SK-N-SH (cell line): ENCODE results near the gene HNF1A.

Experiments used
- RCOR1 ChIP-seq: fragments of 150-350 bp; IDR thresholded peaks from 2 replicates; pipeline ENCODE4 v1.6.1; 2017; ENCODE audit warnings: antibody characterized with exemption, low read length
- YY1 ChIP-seq: IDR thresholded peaks from 2 replicates; pipeline ENCODE4 v1.4.0; 2012; ENCODE audit warnings: low read depth, mild to moderate bottlenecking
- TF ChIP-seq, protein P1 (sequence below): IDR thresholded peaks from 2 replicates; pipeline ENCODE4; 2012
- TF ChIP-seq, protein P2 (sequence below): fragments of 200-600 bp; sonication (generic); IDR thresholded peaks from 2 replicates; pipeline ENCODE4 v1.6.1; 2017; ENCODE audit warnings: antibody characterized with exemption, mild to moderate bottlenecking, moderate library complexity
- TF ChIP-seq, protein P3 (sequence below): IDR thresholded peaks from 2 replicates; pipeline ENCODE4 v1.4.0; 2012; ENCODE audit warnings: low read depth, borderline replicate concordance

DNA sequence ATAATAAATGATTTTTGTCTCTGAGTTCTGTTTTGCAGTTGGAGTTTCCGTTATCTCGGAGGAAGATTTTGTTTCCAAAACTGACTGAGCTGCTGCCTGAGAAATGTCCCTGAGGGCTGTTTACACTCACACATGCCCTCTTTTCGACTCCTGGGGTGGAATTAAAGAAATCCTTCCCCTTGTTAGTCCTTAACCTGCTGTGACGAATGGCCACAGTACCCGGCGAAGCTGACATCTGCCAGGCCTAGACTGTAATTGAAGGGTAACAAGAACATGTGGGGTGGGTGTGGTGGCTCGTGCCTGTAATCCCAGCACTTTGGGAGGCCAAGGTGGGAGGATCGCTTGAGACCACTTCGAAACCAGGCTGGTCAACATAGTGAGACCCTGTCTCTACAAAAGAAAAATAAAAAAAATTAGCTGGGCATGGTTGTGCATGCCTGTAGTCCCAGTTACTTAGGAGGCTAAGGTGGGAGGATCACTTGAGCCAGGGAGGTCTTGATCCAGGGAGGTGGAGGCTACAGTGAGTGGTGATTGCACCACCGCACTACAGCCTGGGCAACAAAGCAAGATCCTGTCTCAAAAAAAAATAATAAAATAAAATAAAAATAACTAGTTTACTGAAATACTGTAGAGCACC lies 52.4 kb downstream of the HNF1A start:
- TF ChIP-seq RCOR1 = no peak
- TF ChIP-seq, protein P1, sequence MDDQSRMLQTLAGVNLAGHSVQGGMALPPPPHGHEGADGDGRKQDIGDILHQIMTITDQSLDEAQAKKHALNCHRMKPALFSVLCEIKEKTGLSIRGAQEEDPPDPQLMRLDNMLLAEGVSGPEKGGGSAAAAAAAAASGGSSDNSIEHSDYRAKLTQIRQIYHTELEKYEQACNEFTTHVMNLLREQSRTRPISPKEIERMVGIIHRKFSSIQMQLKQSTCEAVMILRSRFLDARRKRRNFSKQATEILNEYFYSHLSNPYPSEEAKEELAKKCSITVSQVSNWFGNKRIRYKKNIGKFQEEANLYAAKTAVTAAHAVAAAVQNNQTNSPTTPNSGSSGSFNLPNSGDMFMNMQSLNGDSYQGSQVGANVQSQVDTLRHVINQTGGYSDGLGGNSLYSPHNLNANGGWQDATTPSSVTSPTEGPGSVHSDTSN = no peak
- TF ChIP-seq, protein P2, sequence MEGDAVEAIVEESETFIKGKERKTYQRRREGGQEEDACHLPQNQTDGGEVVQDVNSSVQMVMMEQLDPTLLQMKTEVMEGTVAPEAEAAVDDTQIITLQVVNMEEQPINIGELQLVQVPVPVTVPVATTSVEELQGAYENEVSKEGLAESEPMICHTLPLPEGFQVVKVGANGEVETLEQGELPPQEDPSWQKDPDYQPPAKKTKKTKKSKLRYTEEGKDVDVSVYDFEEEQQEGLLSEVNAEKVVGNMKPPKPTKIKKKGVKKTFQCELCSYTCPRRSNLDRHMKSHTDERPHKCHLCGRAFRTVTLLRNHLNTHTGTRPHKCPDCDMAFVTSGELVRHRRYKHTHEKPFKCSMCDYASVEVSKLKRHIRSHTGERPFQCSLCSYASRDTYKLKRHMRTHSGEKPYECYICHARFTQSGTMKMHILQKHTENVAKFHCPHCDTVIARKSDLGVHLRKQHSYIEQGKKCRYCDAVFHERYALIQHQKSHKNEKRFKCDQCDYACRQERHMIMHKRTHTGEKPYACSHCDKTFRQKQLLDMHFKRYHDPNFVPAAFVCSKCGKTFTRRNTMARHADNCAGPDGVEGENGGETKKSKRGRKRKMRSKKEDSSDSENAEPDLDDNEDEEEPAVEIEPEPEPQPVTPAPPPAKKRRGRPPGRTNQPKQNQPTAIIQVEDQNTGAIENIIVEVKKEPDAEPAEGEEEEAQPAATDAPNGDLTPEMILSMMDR = no peak
- TF ChIP-seq YY1 = no peak
- TF ChIP-seq, protein P3, sequence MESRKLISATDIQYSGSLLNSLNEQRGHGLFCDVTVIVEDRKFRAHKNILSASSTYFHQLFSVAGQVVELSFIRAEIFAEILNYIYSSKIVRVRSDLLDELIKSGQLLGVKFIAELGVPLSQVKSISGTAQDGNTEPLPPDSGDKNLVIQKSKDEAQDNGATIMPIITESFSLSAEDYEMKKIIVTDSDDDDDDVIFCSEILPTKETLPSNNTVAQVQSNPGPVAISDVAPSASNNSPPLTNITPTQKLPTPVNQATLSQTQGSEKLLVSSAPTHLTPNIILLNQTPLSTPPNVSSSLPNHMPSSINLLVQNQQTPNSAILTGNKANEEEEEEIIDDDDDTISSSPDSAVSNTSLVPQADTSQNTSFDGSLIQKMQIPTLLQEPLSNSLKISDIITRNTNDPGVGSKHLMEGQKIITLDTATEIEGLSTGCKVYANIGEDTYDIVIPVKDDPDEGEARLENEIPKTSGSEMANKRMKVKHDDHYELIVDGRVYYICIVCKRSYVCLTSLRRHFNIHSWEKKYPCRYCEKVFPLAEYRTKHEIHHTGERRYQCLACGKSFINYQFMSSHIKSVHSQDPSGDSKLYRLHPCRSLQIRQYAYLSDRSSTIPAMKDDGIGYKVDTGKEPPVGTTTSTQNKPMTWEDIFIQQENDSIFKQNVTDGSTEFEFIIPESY = no peak
